ENCODE measurements around the gene PGAM2. TPM values are rescaled to one million over a fixed set of nuclear protein-coding genes. Genes with fewer than 3 reads are reported as not detected.
A peak's percentile ranks its signal among the peaks of the same experiment; 100 is the strongest.
"Not testable (repeated sequence)": the region's sequence is repeated elsewhere in the genome, so short reads cannot be mapped to it uniquely, and the experiment has no call there.

PGAM2 gene
- total and polyA plus RNA-seq, 2 of the 13 experiments (the other 11 are each of a cell fraction or from before 2014, with no cell fraction given) = 0.22 TPM; not detected in 1

DNA sequence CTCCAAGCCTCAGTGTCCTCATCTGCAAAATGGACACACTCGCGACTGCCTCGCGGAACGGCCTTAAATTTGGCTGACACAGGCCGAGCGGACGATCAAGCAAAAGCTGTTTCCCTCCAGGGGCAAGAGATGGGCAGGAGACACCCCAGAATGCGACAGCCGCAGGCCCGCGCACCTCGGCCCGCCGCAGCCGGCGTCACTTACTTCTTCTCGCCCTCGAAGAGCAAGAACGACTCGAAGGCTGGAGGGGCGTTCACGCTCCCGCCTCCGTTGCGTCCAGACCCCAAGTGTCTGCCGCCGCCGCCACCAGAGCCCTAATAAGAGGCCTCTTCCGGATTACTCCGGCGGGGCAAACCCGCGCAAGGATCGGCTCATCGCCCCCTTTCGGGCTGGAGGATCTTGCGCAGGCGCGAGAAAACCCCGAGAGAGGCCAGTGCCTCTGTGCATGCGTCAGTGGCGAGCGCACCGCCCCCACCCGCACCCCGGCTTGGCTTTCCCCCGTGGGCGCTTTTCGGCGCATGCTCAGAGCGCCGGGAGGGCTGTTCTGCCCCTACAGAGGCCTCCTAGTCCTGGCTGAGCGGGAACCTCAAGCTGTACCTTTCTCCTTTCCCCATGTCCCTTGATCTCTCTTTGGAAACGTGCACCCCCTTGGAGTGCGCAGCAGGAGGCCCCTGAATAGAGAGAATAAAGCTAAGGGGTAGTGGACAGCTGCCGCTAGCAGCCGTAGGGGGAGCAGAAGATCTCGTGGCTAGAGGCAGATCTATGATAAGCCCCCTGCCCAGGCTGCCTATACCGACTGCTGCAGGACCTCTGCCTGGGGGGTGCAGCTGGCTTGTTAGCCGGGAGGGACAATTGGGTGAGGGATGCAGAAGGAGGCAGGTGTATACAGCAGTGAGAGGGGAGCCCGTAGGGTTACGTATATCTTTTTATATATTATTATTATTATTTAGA lies 46.2 kb downstream of the PGAM2 start (continued):
- TF ChIP-seq SKI (IDR thresholded peaks at IDR 0.05; ENCODE audit: partially characterized antibody) (peak; percentile 78), ZNF224 (CRISPR knock-in tag; IDR thresholded peaks at IDR 0.05) (peak; percentile 63; the same call in 1 of the 2 replicates), POGZ (CRISPR knock-in tag; IDR thresholded peaks at IDR 0.05) (peak; percentile 88), ZNF766 (CRISPR knock-in tag; IDR thresholded peaks at IDR 0.05; ENCODE audit: borderline replicate concordance) (0 out of 2 replicates have a peak, but pooled peaks have one; percentile 19), ELF1 (CRISPR knock-in tag; IDR thresholded peaks at IDR 0.05) (peak; percentile 93), YY1 (IDR thresholded peaks at IDR 0.05; ENCODE audit: insufficient read depth, insufficient replicate concordance, low read depth, low read length) (peak; percentile 64), ZNF776 (CRISPR knock-in tag; IDR thresholded peaks at IDR 0.05) (0 out of 2 replicates have a peak, but pooled peaks have one; percentile 27), ZNF891 (CRISPR knock-in tag; IDR thresholded peaks at IDR 0.05) (peak; percentile 41; the same call in 1 of the 2 replicates), TP53 (CRISPR knock-in tag; conservative IDR thresholded peaks at IDR 0.05) (0 out of 2 replicates have a peak, but pooled peaks have one; percentile 56), ZNF563 (CRISPR knock-in tag; IDR thresholded peaks at IDR 0.05) (peak; percentile 50; the same call in 1 of the 2 replicates), ZFP1 (CRISPR knock-in tag; IDR thresholded peaks at IDR 0.05) (peak; percentile 85; the same call in 1 of the 2 replicates), POLR2AphosphoS5 (IDR thresholded peaks at IDR 0.05; ENCODE audit: low read depth, low read length) (peak; percentile 50), DMAP1 (CRISPR knock-in tag; IDR thresholded peaks at IDR 0.05) (peak; percentile 84), GATAD2A (CRISPR knock-in tag; IDR thresholded peaks at IDR 0.05) (peak; percentile 71), LCORL (CRISPR knock-in tag; IDR thresholded peaks at IDR 0.05) (peak; percentile 56; the same call in 1 of the 2 replicates), FOXK1 (CRISPR knock-in tag; IDR thresholded peaks at IDR 0.05; ENCODE audit: borderline replicate concordance, low read depth) (peak; percentile 72; the same call in 1 of the 2 replicates), ZNF761 (CRISPR knock-in tag; conservative IDR thresholded peaks at IDR 0.05) (0 out of 2 replicates have a peak, but pooled peaks have one; percentile 48), ZNF274 (CRISPR knock-in tag; IDR thresholded peaks at IDR 0.05) (peak; percentile 63; the same call in 1 of the 2 replicates), CREM (IDR thresholded peaks at IDR 0.05) (peak; percentile 43; the same call in 1 of the 2 replicates), SOX13 (CRISPR knock-in tag; conservative IDR thresholded peaks at IDR 0.05 in 1 of 2, IDR thresholded peaks at IDR 0.05 in 1 of 2) (peak in 1 of 2 experiments; percentile 28; a peak in 2 of 4 replicates), THAP11 (CRISPR knock-in tag; IDR thresholded peaks at IDR 0.05) (peak; percentile 91)
- TF ChIP-seq, protein P1, sequence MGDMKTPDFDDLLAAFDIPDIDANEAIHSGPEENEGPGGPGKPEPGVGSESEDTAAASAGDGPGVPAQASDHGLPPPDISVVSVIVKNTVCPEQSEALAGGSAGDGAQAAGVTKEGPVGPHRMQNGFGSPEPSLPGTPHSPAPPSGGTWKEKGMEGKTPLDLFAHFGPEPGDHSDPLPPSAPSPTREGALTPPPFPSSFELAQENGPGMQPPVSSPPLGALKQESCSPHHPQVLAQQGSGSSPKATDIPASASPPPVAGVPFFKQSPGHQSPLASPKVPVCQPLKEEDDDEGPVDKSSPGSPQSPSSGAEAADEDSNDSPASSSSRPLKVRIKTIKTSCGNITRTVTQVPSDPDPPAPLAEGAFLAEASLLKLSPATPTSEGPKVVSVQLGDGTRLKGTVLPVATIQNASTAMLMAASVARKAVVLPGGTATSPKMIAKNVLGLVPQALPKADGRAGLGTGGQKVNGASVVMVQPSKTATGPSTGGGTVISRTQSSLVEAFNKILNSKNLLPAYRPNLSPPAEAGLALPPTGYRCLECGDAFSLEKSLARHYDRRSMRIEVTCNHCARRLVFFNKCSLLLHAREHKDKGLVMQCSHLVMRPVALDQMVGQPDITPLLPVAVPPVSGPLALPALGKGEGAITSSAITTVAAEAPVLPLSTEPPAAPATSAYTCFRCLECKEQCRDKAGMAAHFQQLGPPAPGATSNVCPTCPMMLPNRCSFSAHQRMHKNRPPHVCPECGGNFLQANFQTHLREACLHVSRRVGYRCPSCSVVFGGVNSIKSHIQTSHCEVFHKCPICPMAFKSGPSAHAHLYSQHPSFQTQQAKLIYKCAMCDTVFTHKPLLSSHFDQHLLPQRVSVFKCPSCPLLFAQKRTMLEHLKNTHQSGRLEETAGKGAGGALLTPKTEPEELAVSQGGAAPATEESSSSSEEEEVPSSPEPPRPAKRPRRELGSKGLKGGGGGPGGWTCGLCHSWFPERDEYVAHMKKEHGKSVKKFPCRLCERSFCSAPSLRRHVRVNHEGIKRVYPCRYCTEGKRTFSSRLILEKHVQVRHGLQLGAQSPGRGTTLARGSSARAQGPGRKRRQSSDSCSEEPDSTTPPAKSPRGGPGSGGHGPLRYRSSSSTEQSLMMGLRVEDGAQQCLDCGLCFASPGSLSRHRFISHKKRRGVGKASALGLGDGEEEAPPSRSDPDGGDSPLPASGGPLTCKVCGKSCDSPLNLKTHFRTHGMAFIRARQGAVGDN (CRISPR knock-in tag; IDR thresholded peaks at IDR 0.05) = peak; percentile 78
- not testable (repeated sequence) for TF ChIP-seq LCORL (IDR thresholded peaks at IDR 0.05); CREM (CRISPR knock-in tag; IDR thresholded peaks at IDR 0.05); SOX13 (IDR thresholded peaks at IDR 0.05)
- TF ChIP-seq, protein P2, sequence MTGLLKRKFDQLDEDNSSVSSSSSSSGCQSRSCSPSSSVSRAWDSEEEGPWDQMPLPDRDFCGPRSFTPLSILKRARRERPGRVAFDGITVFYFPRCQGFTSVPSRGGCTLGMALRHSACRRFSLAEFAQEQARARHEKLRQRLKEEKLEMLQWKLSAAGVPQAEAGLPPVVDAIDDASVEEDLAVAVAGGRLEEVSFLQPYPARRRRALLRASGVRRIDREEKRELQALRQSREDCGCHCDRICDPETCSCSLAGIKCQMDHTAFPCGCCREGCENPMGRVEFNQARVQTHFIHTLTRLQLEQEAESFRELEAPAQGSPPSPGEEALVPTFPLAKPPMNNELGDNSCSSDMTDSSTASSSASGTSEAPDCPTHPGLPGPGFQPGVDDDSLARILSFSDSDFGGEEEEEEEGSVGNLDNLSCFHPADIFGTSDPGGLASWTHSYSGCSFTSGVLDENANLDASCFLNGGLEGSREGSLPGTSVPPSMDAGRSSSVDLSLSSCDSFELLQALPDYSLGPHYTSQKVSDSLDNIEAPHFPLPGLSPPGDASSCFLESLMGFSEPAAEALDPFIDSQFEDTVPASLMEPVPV (CRISPR knock-in tag; IDR thresholded peaks at IDR 0.05) = peak; percentile 61; the same call in 1 of the 2 replicates

Data from HepG2 (cell line).